Right atrium auricular region (tissue), 2 donors: Measurements from ENCODE around the gene TRPM2. TPM values are rescaled to one million over a fixed set of nuclear protein-coding genes. Genes with fewer than 3 reads are reported as not detected.

Experiments
- DNase-seq: peaks from one replicate; pipeline ENCODE4 v3.0.0-alpha.2; 2019; ENCODE audit warnings: low spot score
- H3K27ac ChIP-seq, 2 donors: fragments of 200-600 bp; sonication (generic); 1 replicate in 1 of 2; 2 replicates in 1 of 2; pipeline ENCODE4 v1.5.1; 2016 to 2019
- H3K27me3 ChIP-seq, 2 donors: fragments of 200-600 bp; sonication (generic); one replicate each; pipeline versions ENCODE4 v1.5.1 to v1.6.0; 2017 to 2019
- H3K36me3 ChIP-seq: fragments of 200-600 bp; sonication (generic); one replicate; pipeline ENCODE4 v1.5.1; 2016
- H3K4me1 ChIP-seq, 2 donors: fragments of 200-600 bp; sonication (generic); one replicate each; pipeline versions ENCODE4 v1.5.1 to v1.6.0; 2017 to 2019
- H3K4me3 ChIP-seq, 2 donors: fragments of 200-600 bp; sonication (generic); 1 replicate in 1 of 2; 2 replicates in 1 of 2; pipeline ENCODE4 v1.5.1; 2017 to 2019; ENCODE audit warnings: mild to moderate bottlenecking in 1 of 2, moderate library complexity in 1 of 2
- H3K9me3 ChIP-seq, 2 donors: fragments of 200-600 bp; sonication (generic); one replicate each; pipeline ENCODE4 v1.5.1; 2019
- CTCF ChIP-seq, 2 donors: fragments of 200-600 bp; sonication (generic); IDR thresholded peaks; one replicate each; pipeline ENCODE4 v1.5.1; 2019; ENCODE audit warnings: antibody characterized with exemption in 2 of 2
- total RNA-seq, 2 donors: library from RNA; depleted of rRNA; stranded (reverse); fragments of >200 nt; gene quantifications; one replicate each; pipeline ENCODE4 v1.1.0, GENCODE V29; 2016

TRPM2 gene
- total RNA-seq, 2 donors from 2014 or later, result 0.75 to 0.89 TPM

DNA sequence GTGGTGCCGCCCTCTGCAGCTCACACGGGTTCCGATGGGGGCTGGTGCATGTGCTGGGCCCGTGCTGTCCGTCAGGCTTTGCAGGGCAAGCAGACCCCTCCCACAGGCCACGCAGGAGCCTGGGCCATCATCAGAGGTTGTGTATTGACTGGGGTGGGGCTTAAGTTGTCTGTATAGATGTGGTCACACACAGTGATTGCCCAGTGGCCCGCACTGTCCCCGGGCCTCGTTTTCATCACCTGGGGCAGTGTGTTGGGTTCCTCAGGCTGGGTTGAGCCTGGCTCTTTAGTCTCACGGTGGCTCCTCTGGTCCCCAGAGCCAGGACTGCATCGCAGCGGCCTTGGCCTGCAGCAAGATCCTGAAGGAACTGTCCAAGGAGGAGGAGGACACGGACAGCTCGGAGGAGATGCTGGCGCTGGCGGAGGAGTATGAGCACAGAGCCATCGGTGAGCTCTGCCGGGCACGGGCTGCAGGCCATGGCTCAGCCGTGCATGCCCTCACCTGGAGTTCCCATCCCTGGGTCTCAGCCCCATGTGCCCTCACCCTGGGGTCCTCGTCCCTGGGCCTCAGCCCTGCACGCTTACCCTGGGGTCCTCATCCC is 44.1 kb downstream of the TRPM2 start:
- no peak for TF ChIP-seq CTCF (IDR thresholded peaks at IDR 0.05)
- Histone ChIP-seq H3K36me3 (no peaks in the 10 kb centered on the region), H3K27ac (no peak overlapping the region), H3K4me1 (no peaks in the 10 kb centered on the region), H3K9me3 (peaks cover 0 to 4% of the 10 kb centered on the region in 2 donors), H3K27me3 (no peaks in the 10 kb centered on the region), H3K4me3 (no peak overlapping the region)
- DNase-seq, result no peak

GRCh38 chr21:44398499-44398898 is 45.1 kb downstream of the TRPM2 start:
- DNase-seq, result no peak
- peaks cover 0 to 1% of the 10 kb centered on the region in 2 donors for H3K9me3 ChIP-seq
- TF ChIP-seq CTCF (IDR thresholded peaks at IDR 0.05), result no peak

GRCh38 chr21:44399151-44399954 is 45.9 kb downstream of the TRPM2 start:
- no peaks in the 10 kb centered on the region for H3K4me1 ChIP-seq
- no peaks in the 10 kb centered on the region for H3K9me3 ChIP-seq
- no peak for DNase-seq
- no peak overlapping the region for H3K4me3 ChIP-seq
- no peaks in the 10 kb centered on the region for H3K36me3 ChIP-seq
- H3K27ac ChIP-seq, result no peak overlapping the region
- TF ChIP-seq CTCF (IDR thresholded peaks at IDR 0.05), result no peak
- no peaks in the 10 kb centered on the region for H3K27me3 ChIP-seq

More at GRCh38 chr21:44398499-44398898, 45.1 kb downstream of the TRPM2 start:
- H3K27ac ChIP-seq, result no peak overlapping the region
- H3K36me3 ChIP-seq, result no peaks in the 10 kb centered on the region
- H3K4me1 ChIP-seq, result no peaks in the 10 kb centered on the region
- no peaks in the 10 kb centered on the region for H3K27me3 ChIP-seq
- H3K4me3 ChIP-seq, result no peak overlapping the region

- TF ChIP-seq CTCF (IDR thresholded peaks at IDR 0.05), result no peak
- DNase-seq, result no peak
- Histone ChIP-seq H3K27me3 (no peaks in the 10 kb centered on the region), H3K4me1 (no peaks in the 10 kb centered on the region), H3K27ac (no peak overlapping the region), H3K9me3 (no peaks in the 10 kb centered on the region), H3K4me3 (no peak overlapping the region), H3K36me3 (no peaks in the 10 kb centered on the region)
Measured at GRCh38 chr21:44399955-44400790, 46.8 kb downstream of the TRPM2 start.

DNA sequence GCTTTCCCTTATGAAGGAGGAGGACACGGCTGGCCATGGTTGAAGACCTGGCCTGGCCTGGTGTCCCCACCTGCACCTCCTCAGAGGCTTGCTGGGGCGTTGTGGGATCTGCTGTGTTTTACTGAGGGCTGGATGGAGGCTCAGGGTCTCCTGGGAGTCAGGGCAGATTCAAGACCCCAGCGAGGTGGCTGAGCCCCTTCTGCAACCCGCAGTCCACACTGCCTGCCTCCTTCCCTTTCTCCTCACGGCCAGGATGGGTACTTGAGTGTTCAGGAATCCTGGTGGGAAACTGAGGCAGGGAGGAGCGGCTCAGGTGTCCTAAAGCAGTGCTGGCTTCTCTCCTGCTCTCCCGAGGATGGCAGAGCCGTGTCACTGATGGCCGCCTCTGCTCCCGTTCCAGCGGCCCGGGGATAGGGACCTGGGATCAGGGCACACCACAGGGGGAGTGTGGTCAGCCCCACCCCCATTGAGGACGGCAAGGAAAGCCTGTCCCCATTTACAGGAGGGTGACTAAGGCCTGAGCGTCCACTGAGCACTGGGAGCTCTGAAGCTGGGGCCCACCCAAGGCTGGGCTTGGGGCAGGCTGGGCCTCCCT is 47.5 kb downstream of the TRPM2 start:
- H3K27ac ChIP-seq, result no peak overlapping the region
- TF ChIP-seq CTCF (IDR thresholded peaks at IDR 0.05), result no peak
- no peaks in the 10 kb centered on the region for H3K4me1 ChIP-seq
- H3K9me3 ChIP-seq, result no peaks in the 10 kb centered on the region
- H3K4me3 ChIP-seq, result no peak overlapping the region
- peak; percentile 38 for DNase-seq
- H3K36me3 ChIP-seq, result no peaks in the 10 kb centered on the region
- H3K27me3 ChIP-seq, result no peaks in the 10 kb centered on the region
